ENCODE results near the gene OGDH. TPM values are rescaled to one million over a fixed set of nuclear protein-coding genes. Genes with fewer than 3 reads are reported as not detected.

Gene OGDH
- total and polyA plus RNA-seq, 10 of the 15 experiments (the other 5 are each of a cell fraction or from before 2014, with no cell fraction given): 4.1 to 103 (median 48.4) TPM

- no peak for DNase-seq (ENCODE audit: low read depth, low spot score)
- H3K9me3 ChIP-seq (replicated peaks; ENCODE audit: control insufficient read depth, insufficient read depth, low read length): no peaks in the 10 kb centered on the region
- WGBS (ENCODE audit: insufficient coverage, insufficient replicate concordance, low lambda C conversion rate, missing lambda C conversion rate): 88% methylated on average over 12 of the region's 14 CpGs
- CTCF ChIA-PET: no interaction called here
- BruUV-seq (replicated peaks): TSS peak; percentile 45
- H3K36me3 ChIP-seq (ENCODE audit: control insufficient read depth in 2 of 2, insufficient read depth in 2 of 2, low read length in 1 of 2): no peaks in the 10 kb centered on the region
- RAD21 ChIA-PET (ENCODE audit: unreplicated experiment): interaction anchor here (0.6 to 1.4 kb wide), 4 partner anchors 15 to 161 kb away, joined by 3 to 5 read pairs (median 3); no protein-coding TSS in a partner anchor
- SMC1A ChIA-PET (ENCODE audit: uncharacterized antibody, unreplicated experiment): interaction anchor here (8.8 kb wide), 1 partner anchor 26 kb away, joined by 103 read pairs; no protein-coding TSS in a partner anchor
- H2AFZ ChIP-seq (ENCODE audit: control insufficient read depth, low read depth, low read length): no peak overlapping the region
- in situ Hi-C loops (cut with MboI) (no loop called here), intact Hi-C loops (cut with micrococcal nuclease; ENCODE audit: unreplicated experiment) (loop anchor here (5.0 kb wide), 1 partner anchor 188 kb away; the partner anchor contains the start of gene PPIA)
- no peak overlapping the region for H3K9ac ChIP-seq (ENCODE audit: control insufficient read depth, insufficient read depth, low read length)
- H4K20me1 ChIP-seq (ENCODE audit: control insufficient read depth, insufficient read depth): no peaks in the 10 kb centered on the region
- H3K27ac ChIP-seq (ENCODE audit: control insufficient read depth, insufficient read depth): no peak overlapping the region
- 0 out of 2 replicates have a peak overlapping the region, but pooled peaks have one; percentile 5 for H3K4me3 ChIP-seq
- FAIRE-seq: no peak
- H3K4me1 ChIP-seq (ENCODE audit: control insufficient read depth, insufficient read depth, low read length): peaks cover 6% of the 10 kb centered on the region
- TF ChIP-seq RUNX3 (IDR thresholded peaks at IDR 0.05; ENCODE audit: low read length): peak; percentile 43; the same call in 1 of the 2 replicates
- TF ChIP-seq ZNF274 (IDR thresholded peaks at IDR 0.05; ENCODE audit: insufficient read depth, insufficient read length): no peak
- peak; percentile 28; the same call in 1 of the 2 replicates for TF ChIP-seq PKNOX1 (IDR thresholded peaks at IDR 0.05)
- peaks cover 62% of the 10 kb centered on the region for H3K79me2 ChIP-seq (ENCODE audit: control insufficient read depth, insufficient read depth, low read length)
- no peaks in the 10 kb centered on the region for H3K27me3 ChIP-seq (replicated peaks in 1 of 2; ENCODE audit: control insufficient read depth in 2 of 2, insufficient read depth in 2 of 2, low read length in 1 of 2)
- peak overlapping the region; percentile 79 for H3K4me2 ChIP-seq (ENCODE audit: control insufficient read depth, insufficient read depth)
- no peak for ATAC-seq
- POLR2A ChIA-PET: interaction anchor here (0.7 to 7.8 kb wide), 8 partner anchors 12 to 477 kb away, joined by 3 to 95 read pairs (median 5); partner anchors contain the start of gene ZMIZ2
These were observed 2.7 kb downstream of the OGDH start for GRCh38 chr7:44608916-44609648.

- CTCF ChIA-PET: no interaction called here
- intact Hi-C loops (cut with micrococcal nuclease; ENCODE audit: unreplicated experiment): loop anchor here (5.0 kb wide), 1 partner anchor 187 kb away; the partner anchor contains the start of gene PPIA
- SMC1A ChIA-PET (ENCODE audit: uncharacterized antibody, unreplicated experiment): interaction anchor here (0.6 to 8.8 kb wide), 3 partner anchors 25 to 141 kb away, joined by 3 to 103 read pairs (median 5); no protein-coding TSS in a partner anchor
- WGBS (ENCODE audit: insufficient coverage, insufficient replicate concordance, low lambda C conversion rate, missing lambda C conversion rate): 85% methylated on average over 3 of the region's 3 CpGs
- H3K79me2 ChIP-seq (ENCODE audit: control insufficient read depth, insufficient read depth, low read length): peaks cover 67% of the 10 kb centered on the region
- H3K27me3 ChIP-seq (replicated peaks in 1 of 2; ENCODE audit: control insufficient read depth in 2 of 2, insufficient read depth in 2 of 2, low read length in 1 of 2): no peaks in the 10 kb centered on the region
- TF ChIP-seq EED (IDR thresholded peaks at IDR 0.05; ENCODE audit: low read depth) (no peak), POLR2A (IDR thresholded peaks at IDR 0.05; ENCODE audit: low read depth, low read length) (no peak), YY1 (IDR thresholded peaks at IDR 0.05; ENCODE audit: low read depth, low read length) (no peak), SREBF1 (IDR thresholded peaks at IDR 0.05; ENCODE audit: low read length) (no peak), ELK1 (IDR thresholded peaks at IDR 0.05; ENCODE audit: low read depth, low read length) (no peak), MEF2A (IDR thresholded peaks at IDR 0.05; ENCODE audit: insufficient read depth, low read depth, low read length) (no peak), TCF12 (IDR thresholded peaks at IDR 0.05; ENCODE audit: low read depth, low read length) (no peak), RCOR1 (conservative IDR thresholded peaks at IDR 0.05; ENCODE audit: low read depth, low read length) (no peak)
- no peak overlapping the region for H3K4me3 ChIP-seq
- no peak overlapping the region for H3K4me2 ChIP-seq (ENCODE audit: control insufficient read depth, insufficient read depth)
- no TSS peak for BruUV-seq (replicated peaks)
- FAIRE-seq (no peak), ATAC-seq (no peak), DNase-seq (ENCODE audit: low read depth, low spot score) (no peak)
- H3K9me3 ChIP-seq (replicated peaks; ENCODE audit: control insufficient read depth, insufficient read depth, low read length): no peaks in the 10 kb centered on the region
- H3K9ac ChIP-seq (ENCODE audit: control insufficient read depth, insufficient read depth, low read length): no peak overlapping the region
- peaks cover 12% of the 10 kb centered on the region for H3K4me1 ChIP-seq (ENCODE audit: control insufficient read depth, insufficient read depth, low read length)
- in situ Hi-C loops (cut with MboI): no loop called here
- no peaks in the 10 kb centered on the region for H4K20me1 ChIP-seq (ENCODE audit: control insufficient read depth, insufficient read depth)
- H3K27ac ChIP-seq (ENCODE audit: control insufficient read depth, insufficient read depth): no peak overlapping the region
- RAD21 ChIA-PET (ENCODE audit: unreplicated experiment): interaction anchor here (0.6 to 1.4 kb wide), 3 partner anchors 14 to 140 kb away, joined by 3 read pairs; no protein-coding TSS in a partner anchor
- POLR2A ChIA-PET: interaction anchor here (0.6 to 1.0 kb wide), 6 partner anchors 13 to 477 kb away, joined by 3 to 6 read pairs (median 4); no protein-coding TSS in a partner anchor
- no peaks in the 10 kb centered on the region for H3K36me3 ChIP-seq (ENCODE audit: control insufficient read depth in 2 of 2, insufficient read depth in 2 of 2, low read length in 1 of 2)
- no peak overlapping the region for H2AFZ ChIP-seq (ENCODE audit: control insufficient read depth, low read depth, low read length)
These were observed 3.4 kb downstream of the OGDH start for GRCh38 chr7:44609829-44610228.
